ENCODE measurements around the gene POLD2. TPM values are rescaled to one million over a fixed set of nuclear protein-coding genes. Genes with fewer than 3 reads are reported as not detected.

Gene POLD2
- total and polyA plus RNA-seq, 2 of the 4 experiments (the other 2 are of a cell fraction): 142 to 163 TPM

- H3K14ac ChIP-seq (replicated peaks; ENCODE audit: low read depth, low read length): peak overlapping the region; percentile 8; the same call in 1 of the 2 replicates
- H4K91ac ChIP-seq (ENCODE audit: insufficient read depth, low read depth, low read length): peak overlapping the region; percentile 35; the same call in 1 of the 2 replicates
- peak overlapping the region; percentile 29; the same call in 1 of the 2 replicates for H4K5ac ChIP-seq (ENCODE audit: low read depth, low read length)
- no peak overlapping the region; the same call in 1 of the 2 replicates for H3K23ac ChIP-seq (ENCODE audit: low read depth, low read length)
- H3K36me3 ChIP-seq (ENCODE audit: control insufficient read depth, insufficient read depth, low read length): no peaks in the 10 kb centered on the region
- peaks cover 10% of the 10 kb centered on the region for H3K4me1 ChIP-seq (ENCODE audit: control insufficient read depth, insufficient read depth, low read length)
- peaks cover 4% of the 10 kb centered on the region for H3K9me3 ChIP-seq (ENCODE audit: control insufficient read depth, insufficient read depth, low read length)
- POLR2A ChIA-PET (ENCODE audit: unreplicated experiment): no interaction called here
- no peak for DNase-seq
- H2BK15ac ChIP-seq (ENCODE audit: low read depth, low read length): peak overlapping the region; percentile 18; the same call in 1 of the 3 replicates
- peak overlapping the region; percentile 6 to 19; a peak in 2 of 4 replicates for H4K8ac ChIP-seq (ENCODE audit: low read depth in 2 of 2, low read length in 2 of 2)
- no peak overlapping the region for H2AK9ac ChIP-seq (replicated peaks; ENCODE audit: low read depth, low read length, poor library complexity)
- peak overlapping the region; percentile 43 for H2BK120ac ChIP-seq (ENCODE audit: low read depth, low read length)
- CTCF ChIA-PET: interaction anchor here (0.9 to 1.4 kb wide), 5 partner anchors 10 to 102 kb away, joined by 3 to 4 read pairs (median 4); no protein-coding TSS in a partner anchor
- peak overlapping the region; percentile 27; the same call in 1 of the 2 replicates for H2AK5ac ChIP-seq (ENCODE audit: low read depth, low read length)
- H3K56ac ChIP-seq (ENCODE audit: extremely low read depth, insufficient read depth, low read length): no peak overlapping the region
- H3K27ac ChIP-seq (ENCODE audit: insufficient read depth, low read length): no peak overlapping the region
- ATAC-seq (ENCODE audit: low read depth): peak; percentile 64
- H3K9ac ChIP-seq (ENCODE audit: low read depth, low read length): no peak overlapping the region
- H3K79me1 ChIP-seq (ENCODE audit: low read depth in 1 of 2, low read length in 2 of 2): no peaks in the 10 kb centered on the region
- dilution Hi-C loops (cut with HindIII; ENCODE audit: low sequenced_read_pairs, unreplicated experiment): no loop called here
- in situ Hi-C loops (cut with MboI; ENCODE audit: low sequenced_read_pairs): no loop called here
- no peak overlapping the region for H3K4me2 ChIP-seq (ENCODE audit: low read depth, low read length)
- WGBS, 2 experiments (ENCODE audit: extremely low coverage in 2 of 2, insufficient read length in 1 of 2): 80% methylated on average over 6 of the region's 12 CpGs; no CpG with 5 or more reads in 1 of the 2 experiments
- intact Hi-C loops (cut with micrococcal nuclease): loop anchor here (1.0 kb wide), 1 partner anchor 65 kb away; no protein-coding TSS in a partner anchor
- no peaks in the 10 kb centered on the region for H3K27me3 ChIP-seq (ENCODE audit: control insufficient read depth, insufficient read depth, low read length)
- no TSS peak for BruUV-seq (replicated peaks)
- H2BK20ac ChIP-seq (ENCODE audit: low read depth, low read length): peak overlapping the region; percentile 69; the same call in 1 of the 2 replicates
- peaks cover 3% of the 10 kb centered on the region; the same call in 1 of the 2 replicates for H3K9me1 ChIP-seq (ENCODE audit: insufficient read depth, low read length)
- H3K18ac ChIP-seq (ENCODE audit: low read depth, low read length): peak overlapping the region; percentile 43
- no peak overlapping the region for H2BK5ac ChIP-seq (ENCODE audit: low read depth, low read length, poor library complexity, severe bottlenecking)
- H4K20me1 ChIP-seq (ENCODE audit: insufficient read depth, low read length): no peaks in the 10 kb centered on the region
- H2AFZ ChIP-seq (replicated peaks; ENCODE audit: low read length, poor library complexity): no peak overlapping the region
- TF ChIP-seq MXI1 (IDR thresholded peaks at IDR 0.05; ENCODE audit: borderline replicate concordance, low read depth, low read length) (no peak), USF2 (IDR thresholded peaks at IDR 0.05; ENCODE audit: low read depth, low read length) (peak; percentile 49; the same call in 1 of the 2 replicates), BHLHE40 (IDR thresholded peaks at IDR 0.05; ENCODE audit: low read depth, low read length) (no peak), SMC3 (IDR thresholded peaks at IDR 0.05; ENCODE audit: low read depth, low read length) (0 out of 2 replicates have a peak, but pooled peaks have one; percentile 15), RCOR1 (IDR thresholded peaks at IDR 0.05; ENCODE audit: insufficient replicate concordance, low read length) (no peak), RAD21 (IDR thresholded peaks at IDR 0.05; ENCODE audit: low read length) (peak; percentile 38)
- TF ChIP-seq, protein P1, sequence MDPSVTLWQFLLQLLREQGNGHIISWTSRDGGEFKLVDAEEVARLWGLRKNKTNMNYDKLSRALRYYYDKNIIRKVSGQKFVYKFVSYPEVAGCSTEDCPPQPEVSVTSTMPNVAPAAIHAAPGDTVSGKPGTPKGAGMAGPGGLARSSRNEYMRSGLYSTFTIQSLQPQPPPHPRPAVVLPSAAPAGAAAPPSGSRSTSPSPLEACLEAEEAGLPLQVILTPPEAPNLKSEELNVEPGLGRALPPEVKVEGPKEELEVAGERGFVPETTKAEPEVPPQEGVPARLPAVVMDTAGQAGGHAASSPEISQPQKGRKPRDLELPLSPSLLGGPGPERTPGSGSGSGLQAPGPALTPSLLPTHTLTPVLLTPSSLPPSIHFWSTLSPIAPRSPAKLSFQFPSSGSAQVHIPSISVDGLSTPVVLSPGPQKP (IDR thresholded peaks at IDR 0.05; ENCODE audit: borderline replicate concordance, low read depth, low read length): no peak
- TF ChIP-seq, protein P2, sequence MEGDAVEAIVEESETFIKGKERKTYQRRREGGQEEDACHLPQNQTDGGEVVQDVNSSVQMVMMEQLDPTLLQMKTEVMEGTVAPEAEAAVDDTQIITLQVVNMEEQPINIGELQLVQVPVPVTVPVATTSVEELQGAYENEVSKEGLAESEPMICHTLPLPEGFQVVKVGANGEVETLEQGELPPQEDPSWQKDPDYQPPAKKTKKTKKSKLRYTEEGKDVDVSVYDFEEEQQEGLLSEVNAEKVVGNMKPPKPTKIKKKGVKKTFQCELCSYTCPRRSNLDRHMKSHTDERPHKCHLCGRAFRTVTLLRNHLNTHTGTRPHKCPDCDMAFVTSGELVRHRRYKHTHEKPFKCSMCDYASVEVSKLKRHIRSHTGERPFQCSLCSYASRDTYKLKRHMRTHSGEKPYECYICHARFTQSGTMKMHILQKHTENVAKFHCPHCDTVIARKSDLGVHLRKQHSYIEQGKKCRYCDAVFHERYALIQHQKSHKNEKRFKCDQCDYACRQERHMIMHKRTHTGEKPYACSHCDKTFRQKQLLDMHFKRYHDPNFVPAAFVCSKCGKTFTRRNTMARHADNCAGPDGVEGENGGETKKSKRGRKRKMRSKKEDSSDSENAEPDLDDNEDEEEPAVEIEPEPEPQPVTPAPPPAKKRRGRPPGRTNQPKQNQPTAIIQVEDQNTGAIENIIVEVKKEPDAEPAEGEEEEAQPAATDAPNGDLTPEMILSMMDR (conservative IDR thresholded peaks at IDR 0.05; ENCODE audit: low read depth, low read length): 0 out of 2 replicates have a peak, but pooled peaks have one; percentile 29
- H3K4me3 ChIP-seq (ENCODE audit: insufficient read depth, low read depth, low read length): no peak overlapping the region
- peak overlapping the region; percentile 34; the same call in 1 of the 2 replicates for H3K4ac ChIP-seq (ENCODE audit: low read depth, low read length)
Observed at GRCh38 chr7:44131173-44132029, 8.1 kb upstream of the POLD2 start.
